ENCODE results near the gene TMEM45A.
"Not testable (repeated sequence)": the region's sequence is repeated elsewhere in the genome, so short reads cannot be mapped to it uniquely, and the experiment has no call there.

TMEM45A gene

DNA sequence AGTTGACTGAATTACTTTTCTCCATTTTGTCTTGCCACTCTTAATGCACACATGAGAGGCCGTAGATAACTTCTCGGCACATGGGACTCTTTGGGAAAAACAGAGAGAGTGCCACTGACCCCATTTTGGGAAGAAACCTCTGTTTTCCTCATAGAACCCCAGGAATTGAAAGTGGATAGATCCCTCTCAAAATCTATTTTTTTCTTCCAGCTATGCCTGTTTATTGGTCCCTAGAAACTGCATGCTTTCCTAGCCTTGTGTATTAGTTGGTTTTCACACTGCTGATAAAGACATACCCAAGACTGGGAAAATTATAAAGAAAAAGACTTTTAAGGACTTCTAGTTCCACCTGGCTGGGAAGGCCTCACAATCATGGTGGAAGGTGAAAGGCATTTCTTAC, 23.7 kb upstream of the TMEM45A start:
- no peak for TF ChIP-seq ZFX (IDR thresholded peaks at IDR 0.05)
- TF ChIP-seq, protein P1, sequence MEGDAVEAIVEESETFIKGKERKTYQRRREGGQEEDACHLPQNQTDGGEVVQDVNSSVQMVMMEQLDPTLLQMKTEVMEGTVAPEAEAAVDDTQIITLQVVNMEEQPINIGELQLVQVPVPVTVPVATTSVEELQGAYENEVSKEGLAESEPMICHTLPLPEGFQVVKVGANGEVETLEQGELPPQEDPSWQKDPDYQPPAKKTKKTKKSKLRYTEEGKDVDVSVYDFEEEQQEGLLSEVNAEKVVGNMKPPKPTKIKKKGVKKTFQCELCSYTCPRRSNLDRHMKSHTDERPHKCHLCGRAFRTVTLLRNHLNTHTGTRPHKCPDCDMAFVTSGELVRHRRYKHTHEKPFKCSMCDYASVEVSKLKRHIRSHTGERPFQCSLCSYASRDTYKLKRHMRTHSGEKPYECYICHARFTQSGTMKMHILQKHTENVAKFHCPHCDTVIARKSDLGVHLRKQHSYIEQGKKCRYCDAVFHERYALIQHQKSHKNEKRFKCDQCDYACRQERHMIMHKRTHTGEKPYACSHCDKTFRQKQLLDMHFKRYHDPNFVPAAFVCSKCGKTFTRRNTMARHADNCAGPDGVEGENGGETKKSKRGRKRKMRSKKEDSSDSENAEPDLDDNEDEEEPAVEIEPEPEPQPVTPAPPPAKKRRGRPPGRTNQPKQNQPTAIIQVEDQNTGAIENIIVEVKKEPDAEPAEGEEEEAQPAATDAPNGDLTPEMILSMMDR (conservative IDR thresholded peaks at IDR 0.05): no peak
- no peak overlapping the region for H3K27ac ChIP-seq

DNA sequence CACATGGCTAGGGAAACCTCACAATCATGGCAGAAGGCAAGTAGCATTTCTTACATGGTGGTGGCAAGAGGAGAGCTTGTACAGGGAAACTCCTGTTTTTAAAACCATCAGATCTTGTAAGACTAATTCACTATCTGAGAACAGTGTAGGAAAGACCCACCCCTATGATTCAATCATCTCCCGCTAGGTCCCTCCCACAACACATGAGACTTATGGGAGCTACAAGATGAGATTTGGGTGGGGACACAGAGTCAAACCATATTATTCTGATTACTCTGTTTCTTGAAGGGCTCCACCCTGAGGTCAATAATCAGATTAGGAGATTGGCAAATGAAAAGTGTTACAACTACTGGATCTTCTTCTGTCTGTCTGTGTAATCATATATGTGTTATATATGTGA, 21.5 kb upstream of the TMEM45A start:
- no peak overlapping the region for H3K27ac ChIP-seq
- no peak for TF ChIP-seq ZFX (IDR thresholded peaks at IDR 0.05)
- TF ChIP-seq, protein P1 (conservative IDR thresholded peaks at IDR 0.05): no peak

DNA sequence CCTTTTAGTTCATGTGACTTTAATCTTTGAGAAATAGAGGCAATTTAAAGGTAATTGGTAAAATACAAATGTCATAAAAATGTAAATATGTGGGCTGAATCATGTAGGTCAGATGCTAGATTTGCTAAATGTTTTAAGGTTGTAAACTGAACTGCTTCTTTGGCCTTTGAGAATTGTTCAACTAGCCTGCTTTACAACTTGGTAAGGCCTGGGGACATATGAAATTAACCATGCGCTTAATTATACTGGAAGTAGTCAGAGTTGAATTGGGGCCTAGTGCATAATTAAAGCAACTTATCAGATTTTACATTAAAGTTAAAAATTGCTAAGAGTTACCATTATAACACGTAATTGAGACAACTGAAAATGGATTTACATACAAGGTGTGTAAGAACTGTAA, 21.0 kb upstream of the TMEM45A start:
- no peak overlapping the region for H3K27ac ChIP-seq
- TF ChIP-seq ZFX (IDR thresholded peaks at IDR 0.05): no peak
- TF ChIP-seq, protein P1 (conservative IDR thresholded peaks at IDR 0.05): no peak

DNA sequence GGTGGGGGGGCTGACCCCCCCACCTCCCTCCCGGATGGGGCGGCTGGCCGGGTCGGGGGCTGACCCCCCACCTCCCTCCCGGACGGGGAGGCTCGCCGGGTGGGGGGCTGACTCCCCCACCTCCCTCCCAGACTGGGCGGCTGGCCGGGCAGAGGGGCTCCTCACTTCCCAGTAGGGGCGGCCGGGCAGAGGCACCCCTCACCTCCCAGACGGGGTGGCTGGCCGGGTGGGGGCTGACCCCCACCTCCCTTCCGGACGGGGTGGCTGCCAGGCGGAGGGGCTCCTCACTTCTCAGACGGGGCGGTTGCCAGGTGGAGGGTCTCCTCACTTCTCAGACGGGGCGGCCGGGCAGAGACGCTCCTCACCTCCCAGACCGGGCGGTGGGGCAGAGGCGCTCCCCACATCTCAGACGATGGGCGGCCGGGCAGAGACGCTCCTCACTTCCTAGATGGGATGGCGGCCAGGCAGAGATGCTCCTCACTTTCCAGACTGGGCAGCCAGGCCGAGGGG, 14.5 kb upstream of the TMEM45A start:
- not testable (repeated sequence) for H3K27ac ChIP-seq

DNA sequence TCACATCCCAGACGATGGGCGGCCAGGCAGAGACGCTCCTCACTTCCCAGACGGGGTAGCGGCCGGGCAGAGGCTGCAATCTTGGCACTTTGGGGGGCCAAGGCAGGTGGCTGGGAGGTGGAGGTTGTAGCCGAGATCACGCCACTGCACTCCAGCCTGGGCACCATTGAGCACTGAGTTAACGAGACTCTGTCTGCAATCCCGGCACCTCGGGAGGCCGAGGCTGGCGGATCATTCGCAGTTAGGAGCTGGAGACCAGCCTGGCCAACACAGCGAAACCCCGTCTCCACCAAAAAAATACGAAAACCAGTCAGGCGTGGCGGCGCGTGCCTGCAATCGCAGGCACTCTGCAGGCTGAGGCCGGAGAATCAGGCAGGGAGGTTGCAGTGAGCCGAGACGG, 13.9 kb upstream of the TMEM45A start:
- not testable (repeated sequence) for H3K27ac ChIP-seq

DNA sequence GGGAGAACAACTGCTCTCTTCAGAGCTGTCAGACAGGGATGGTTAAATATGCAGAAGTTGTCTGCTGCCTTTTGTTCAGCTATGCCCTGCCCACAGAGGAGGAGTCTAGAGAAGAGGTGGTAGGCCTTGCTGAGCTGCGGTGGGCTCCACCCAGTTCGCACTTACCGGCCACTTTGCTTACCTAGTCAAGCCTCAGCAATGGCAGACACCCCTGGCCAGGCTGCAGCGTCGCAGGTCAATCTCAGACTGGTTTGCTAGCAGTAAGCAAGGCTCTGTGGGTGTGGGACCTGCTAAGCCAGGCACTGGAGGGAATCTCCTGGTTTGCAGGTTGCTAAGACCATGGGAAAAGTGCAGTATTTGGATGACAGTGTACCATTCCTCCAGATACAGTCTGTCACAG, 12.3 kb upstream of the TMEM45A start:
- H3K27ac ChIP-seq: no peak overlapping the region
- no peak for TF ChIP-seq ZFX (IDR thresholded peaks at IDR 0.05)

DNA sequence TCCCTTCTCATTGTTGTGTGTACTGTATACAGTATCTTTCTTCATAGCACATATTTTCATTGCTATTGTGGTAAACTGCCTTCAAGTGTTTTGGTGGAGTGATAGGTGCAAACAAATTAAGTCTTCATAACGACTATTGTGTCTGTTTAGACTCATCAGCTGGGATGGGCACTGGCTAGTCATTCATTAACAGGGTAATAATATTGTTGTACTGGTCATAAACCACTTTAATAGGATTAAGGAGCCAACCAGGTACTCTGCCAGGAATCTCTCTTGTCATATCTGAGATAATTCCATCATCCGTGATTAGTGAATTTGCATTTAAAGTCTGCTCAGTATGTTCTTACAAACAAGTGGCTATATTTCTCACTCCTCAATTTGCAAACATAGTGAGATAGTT, 10.2 kb upstream of the TMEM45A start:
- TF ChIP-seq, protein P1 (conservative IDR thresholded peaks at IDR 0.05): no peak
- no peak for TF ChIP-seq ZFX (IDR thresholded peaks at IDR 0.05)
- no peak overlapping the region for H3K27ac ChIP-seq

DNA sequence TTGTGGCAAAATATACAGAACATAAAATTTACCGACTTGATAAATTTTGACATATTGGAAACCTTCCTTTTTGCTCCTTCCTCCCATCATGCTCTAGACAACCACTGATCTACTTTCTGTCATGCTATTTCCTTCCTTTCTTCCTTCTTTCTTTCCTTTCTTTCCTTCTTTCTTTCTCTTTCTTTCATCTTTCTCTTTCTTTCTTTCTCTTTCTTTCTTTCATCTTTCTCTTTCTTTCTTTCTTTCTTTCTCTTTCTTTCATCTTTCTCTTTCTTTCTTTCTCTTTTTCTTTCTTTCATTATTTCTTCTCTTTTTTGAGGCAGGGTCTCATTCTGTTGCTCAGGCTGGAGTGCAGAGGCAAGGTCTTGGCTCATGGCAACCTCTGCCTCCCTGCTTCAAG, 8.9 kb upstream of the TMEM45A start:
- TF ChIP-seq, protein P1 (conservative IDR thresholded peaks at IDR 0.05): no peak
- TF ChIP-seq ZFX (IDR thresholded peaks at IDR 0.05): no peak
- peak overlapping the region; percentile 65 for H3K27ac ChIP-seq

DNA sequence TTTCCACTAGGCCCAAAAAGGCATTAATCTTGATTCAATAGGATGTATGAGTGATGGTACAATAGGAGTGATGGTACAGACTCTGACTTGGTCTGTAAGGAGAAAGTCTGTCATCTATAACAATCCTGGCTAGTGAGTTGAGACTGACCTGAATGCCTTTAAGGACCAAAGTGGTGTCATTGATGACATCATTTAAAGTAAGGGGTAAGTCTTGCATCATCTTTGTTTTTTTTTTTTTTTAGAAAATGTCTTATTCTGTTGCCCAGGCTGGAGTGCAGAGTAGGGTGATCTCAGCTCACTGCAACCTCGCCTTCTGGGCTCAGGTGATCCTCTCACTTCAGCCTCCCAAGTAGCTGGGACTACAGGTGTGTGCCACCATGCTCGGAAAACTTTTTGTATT, 5.6 kb upstream of the TMEM45A start:
- no peak overlapping the region for H3K27ac ChIP-seq
- no peak for TF ChIP-seq ZFX (IDR thresholded peaks at IDR 0.05)
- TF ChIP-seq, protein P1 (conservative IDR thresholded peaks at IDR 0.05): no peak
